Left lung (tissue), 10 donors: Measurements from ENCODE around the gene WDR18. TPM values are rescaled to one million over a fixed set of nuclear protein-coding genes. Genes with fewer than 3 reads are reported as not detected.
A peak's percentile ranks its signal among the peaks of the same experiment; 100 is the strongest.

ENCODE experiments used
- ATAC-seq: fragments of 200-7000 bp; cut with Tn5 transposase; one replicate; pipeline ENCODE4 v1.9.1; 2020; ENCODE audit warnings: moderate library complexity
- DNase-seq, 4 donors: peaks; one replicate each; pipeline ENCODE4 v3.0.0-alpha.2; 2013 to 2020
- H3K27ac ChIP-seq, 2 donors: fragments of 200-600 bp; sonication (generic) in 1 of 2; one replicate each; pipeline versions ENCODE4 v1.5.0 to v1.8.0; 2020 to 2021
- H3K27me3 ChIP-seq, 2 donors: fragments of 200-600 bp; sonication (generic) in 1 of 2; one replicate each; pipeline versions ENCODE4 v1.5.0 to v1.8.0; 2020 to 2021
- H3K36me3 ChIP-seq, 2 donors: fragments of 200-600 bp; sonication (generic) in 1 of 2; one replicate each; pipeline versions ENCODE4 v1.5.0 to v1.8.0; 2020 to 2021
- H3K4me1 ChIP-seq, 2 donors: fragments of 200-600 bp; one replicate each; pipeline ENCODE4 v1.8.0; 2021
- H3K4me3 ChIP-seq, 2 donors: fragments of 200-600 bp; sonication (generic) in 1 of 2; one replicate each; pipeline versions ENCODE4 v1.5.0 to v1.8.0; 2020 to 2021; ENCODE audit warnings: mild to moderate bottlenecking in 1 of 2
- H3K9me3 ChIP-seq, 2 donors: fragments of 200-600 bp; sonication (generic) in 1 of 2; one replicate each; pipeline versions ENCODE4 v1.5.0 to v1.8.0; 2020 to 2021
- intact Hi-C, 2 donors: fragments of 100-400 bp; cut with DNase I; formaldehyde crosslinking; loops; one replicate each; pipeline versions ENCODE4 v1.11.2 to v1.14.2; 2022
- polyA plus RNA-seq, 6 donors: library from polyadenylated mRNA; unstranded; fragments of 120-200 nt; gene quantifications; one replicate each; pipeline ENCODE4 v1.2.1, GENCODE V29; 2013; ENCODE audit not compliant: insufficient read length in 6 of 6
- total RNA-seq, 2 donors: library from RNA; stranded (reverse); fragmentation: NEBNext Ultra II Directional; extraction: Animal tissue kit (Norgen Biotek cat#: 25700); gene quantifications; one replicate each; pipeline ENCODE4 v1.2.1, GENCODE V29; 2021
- TF ChIP-seq, protein P1 (sequence below), 2 donors: fragments of 200-600 bp; sonication (generic) in 1 of 2; IDR thresholded peaks; one replicate each; pipeline versions ENCODE4 v1.5.0 to v1.8.0; 2021; ENCODE audit warnings: antibody characterized with exemption in 2 of 2
- donor health status: DM: no; HTN: yes; CAD: no.
- donor health status: DM: no; HTN: no; CAD: no.

WDR18 gene
- total and polyA plus RNA-seq, 8 donors, result 26.6 to 40.7 (median 35.4) TPM

DNA sequence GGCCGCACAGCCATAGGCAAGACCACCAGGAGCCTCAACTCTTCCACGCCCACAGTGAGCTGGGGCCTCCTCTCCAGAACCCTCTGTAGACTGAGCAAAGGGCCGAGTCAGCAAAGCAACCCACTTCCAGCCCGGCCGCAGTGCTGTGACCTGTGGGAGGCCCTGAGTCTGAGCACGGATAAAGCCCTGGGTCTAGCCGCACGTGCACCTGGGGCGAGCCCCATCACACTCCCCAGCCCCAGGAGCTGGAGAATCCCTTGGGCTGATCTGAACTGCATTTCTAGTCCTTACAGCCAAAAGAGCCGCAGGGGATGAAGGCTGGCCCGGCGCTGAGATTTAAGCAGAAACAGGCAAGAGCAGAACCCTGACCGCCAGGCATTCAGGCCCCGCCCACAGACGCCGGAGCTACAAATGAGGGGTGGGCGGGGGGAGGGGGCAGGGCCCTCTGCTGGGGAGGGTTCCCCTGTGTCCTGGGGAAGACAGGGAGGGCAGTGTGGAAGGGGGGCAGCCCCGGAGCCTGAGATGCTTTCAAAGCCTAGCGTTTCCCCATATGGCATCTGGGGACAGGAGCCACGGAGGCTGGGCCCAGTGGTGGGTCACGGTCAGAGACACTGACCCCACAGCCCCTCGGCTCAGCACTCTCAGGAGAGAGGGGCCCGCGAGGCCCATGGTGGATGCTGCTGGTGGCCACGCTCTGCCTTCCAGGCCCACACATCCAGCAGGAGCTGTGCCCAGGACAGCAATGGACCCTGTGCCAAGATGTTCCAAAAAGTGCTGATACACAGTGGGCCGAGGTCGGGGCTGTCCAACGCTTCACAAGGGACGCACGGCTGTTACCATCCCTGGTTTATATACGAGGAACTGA is 31.9 kb downstream of the WDR18 start:
- Histone ChIP-seq H3K27ac (peak overlapping the region in 1 of 2 donors; percentile 35), H3K4me3 (no peak overlapping the region), H3K27me3 (no peaks in the 10 kb centered on the region), H3K36me3 (peaks cover 0 to 56% of the 10 kb centered on the region in 2 donors), H3K9me3 (no peaks in the 10 kb centered on the region), H3K4me1 (peaks cover 41 to 53% of the 10 kb centered on the region in 2 donors)
- intact Hi-C loops, result no loop called here
- TF ChIP-seq, protein P1, sequence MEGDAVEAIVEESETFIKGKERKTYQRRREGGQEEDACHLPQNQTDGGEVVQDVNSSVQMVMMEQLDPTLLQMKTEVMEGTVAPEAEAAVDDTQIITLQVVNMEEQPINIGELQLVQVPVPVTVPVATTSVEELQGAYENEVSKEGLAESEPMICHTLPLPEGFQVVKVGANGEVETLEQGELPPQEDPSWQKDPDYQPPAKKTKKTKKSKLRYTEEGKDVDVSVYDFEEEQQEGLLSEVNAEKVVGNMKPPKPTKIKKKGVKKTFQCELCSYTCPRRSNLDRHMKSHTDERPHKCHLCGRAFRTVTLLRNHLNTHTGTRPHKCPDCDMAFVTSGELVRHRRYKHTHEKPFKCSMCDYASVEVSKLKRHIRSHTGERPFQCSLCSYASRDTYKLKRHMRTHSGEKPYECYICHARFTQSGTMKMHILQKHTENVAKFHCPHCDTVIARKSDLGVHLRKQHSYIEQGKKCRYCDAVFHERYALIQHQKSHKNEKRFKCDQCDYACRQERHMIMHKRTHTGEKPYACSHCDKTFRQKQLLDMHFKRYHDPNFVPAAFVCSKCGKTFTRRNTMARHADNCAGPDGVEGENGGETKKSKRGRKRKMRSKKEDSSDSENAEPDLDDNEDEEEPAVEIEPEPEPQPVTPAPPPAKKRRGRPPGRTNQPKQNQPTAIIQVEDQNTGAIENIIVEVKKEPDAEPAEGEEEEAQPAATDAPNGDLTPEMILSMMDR (IDR thresholded peaks at IDR 0.05), result no peak
- DNase-seq, result peak in 1 of 4 donors; percentile 64
- no peak for ATAC-seq

DNA sequence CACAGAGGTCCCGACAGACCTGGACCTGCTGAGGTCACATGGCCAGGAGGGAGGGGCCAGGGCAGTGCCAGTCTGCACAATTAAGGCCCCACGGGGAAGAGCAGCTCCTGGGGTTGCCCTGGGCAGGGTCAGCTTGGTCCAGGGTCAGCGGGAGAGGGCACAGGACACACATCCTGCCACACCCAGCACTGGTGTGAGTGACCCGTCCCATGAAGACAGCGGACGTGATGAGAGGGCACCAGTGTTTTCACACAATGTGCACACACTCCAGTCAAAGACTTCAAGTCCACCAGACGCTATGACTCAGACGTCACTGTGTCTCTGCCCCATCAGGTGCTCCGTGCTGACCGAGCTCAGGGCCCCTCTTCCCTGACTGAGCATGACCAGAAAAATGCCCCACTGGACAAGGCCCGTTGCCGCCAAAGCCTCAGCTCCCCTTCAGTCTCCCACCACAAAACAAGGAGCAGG is 32.5 kb downstream of the WDR18 start:
- ATAC-seq (peak; percentile 1), DNase-seq (peak in 1 of 4 donors; percentile 65)
- peaks cover 43 to 55% of the 10 kb centered on the region in 2 donors for H3K4me1 ChIP-seq
- H3K27ac ChIP-seq, result peak overlapping the region; percentile 35 to 51
- no peak overlapping the region for H3K4me3 ChIP-seq
- H3K36me3 ChIP-seq, result peaks cover 0 to 50% of the 10 kb centered on the region in 2 donors
- intact Hi-C loops, result no loop called here
- no peaks in the 10 kb centered on the region for H3K9me3 ChIP-seq
- TF ChIP-seq, protein P1 (IDR thresholded peaks at IDR 0.05), result no peak
- no peaks in the 10 kb centered on the region for H3K27me3 ChIP-seq

DNA sequence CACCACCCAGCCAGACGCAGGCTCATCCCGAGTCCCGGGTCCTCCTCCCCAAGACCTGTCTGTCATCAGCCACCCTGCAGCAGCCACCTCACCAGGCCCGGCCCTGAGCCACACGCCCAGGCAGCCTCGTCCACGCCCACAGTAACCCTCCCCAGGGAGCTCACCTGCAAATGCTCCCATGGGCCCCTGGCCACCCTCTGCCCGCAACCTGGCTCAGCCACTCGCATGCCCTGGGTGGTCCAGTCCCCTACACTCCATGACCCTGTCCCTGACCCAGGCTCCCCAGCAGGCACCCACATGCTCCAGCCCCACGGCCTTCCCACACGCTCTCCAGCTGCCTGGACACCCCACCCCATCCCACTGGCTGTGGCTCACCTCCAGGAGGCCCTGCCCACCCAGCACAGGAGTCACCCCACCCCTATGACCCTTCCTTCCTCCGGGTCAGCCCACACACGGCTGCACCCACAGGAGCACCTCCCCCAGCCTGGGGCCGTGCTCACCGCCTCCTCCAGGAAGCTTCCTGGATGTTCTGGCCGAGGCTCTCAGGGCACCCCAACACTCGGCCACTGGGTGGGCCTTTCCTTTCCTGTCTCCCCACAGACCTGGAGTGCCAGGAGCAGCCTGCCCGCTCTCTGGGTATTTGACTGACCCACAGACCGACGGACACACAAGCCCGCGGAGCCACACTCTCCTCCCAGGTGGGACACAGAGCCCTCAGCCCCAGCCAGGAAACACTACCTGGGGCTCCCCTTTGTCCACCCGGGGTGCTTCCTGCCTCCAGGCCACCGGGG is 33.2 kb downstream of the WDR18 start:
- Histone ChIP-seq H3K4me3 (no peak overlapping the region), H3K9me3 (no peaks in the 10 kb centered on the region), H3K27me3 (no peaks in the 10 kb centered on the region), H3K4me1 (peaks cover 49 to 61% of the 10 kb centered on the region in 2 donors), H3K27ac (peak overlapping the region; percentile 35 to 51), H3K36me3 (peaks cover 0 to 43% of the 10 kb centered on the region in 2 donors)
- TF ChIP-seq, protein P1 (IDR thresholded peaks at IDR 0.05), result no peak
- intact Hi-C loops, result no loop called here
- DNase-seq (peak in 1 of 4 donors; percentile 80), ATAC-seq (no peak)

DNA sequence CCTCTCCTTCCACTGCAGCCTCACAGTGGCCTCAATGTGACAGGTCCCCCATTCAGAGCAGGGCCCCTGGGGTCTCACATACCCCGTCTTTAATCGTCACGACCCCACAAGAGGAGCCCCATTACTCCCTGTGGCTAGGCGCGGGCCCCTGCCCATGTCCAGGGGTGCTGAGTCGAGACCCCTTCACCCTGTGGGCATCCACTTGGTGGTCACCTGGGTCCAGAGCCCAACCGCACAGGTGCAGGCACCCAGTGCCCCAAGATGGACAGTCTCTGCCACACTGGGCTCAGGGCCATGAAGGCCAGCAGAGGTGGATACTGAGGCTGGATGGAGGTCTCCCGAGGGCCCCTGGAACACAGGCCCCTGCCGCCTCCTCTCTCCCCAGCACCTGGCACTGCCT is 33.8 kb downstream of the WDR18 start:
- ATAC-seq (no peak), DNase-seq (peak in 1 of 4 donors; percentile 60)
- Histone ChIP-seq H3K27me3 (no peaks in the 10 kb centered on the region), H3K4me3 (no peak overlapping the region), H3K36me3 (peaks cover 0 to 37% of the 10 kb centered on the region in 2 donors), H3K27ac (no peak overlapping the region), H3K4me1 (peaks cover 49 to 67% of the 10 kb centered on the region in 2 donors), H3K9me3 (no peaks in the 10 kb centered on the region)
- TF ChIP-seq, protein P1 (IDR thresholded peaks at IDR 0.05), result no peak
- intact Hi-C loops, result no loop called here

DNA sequence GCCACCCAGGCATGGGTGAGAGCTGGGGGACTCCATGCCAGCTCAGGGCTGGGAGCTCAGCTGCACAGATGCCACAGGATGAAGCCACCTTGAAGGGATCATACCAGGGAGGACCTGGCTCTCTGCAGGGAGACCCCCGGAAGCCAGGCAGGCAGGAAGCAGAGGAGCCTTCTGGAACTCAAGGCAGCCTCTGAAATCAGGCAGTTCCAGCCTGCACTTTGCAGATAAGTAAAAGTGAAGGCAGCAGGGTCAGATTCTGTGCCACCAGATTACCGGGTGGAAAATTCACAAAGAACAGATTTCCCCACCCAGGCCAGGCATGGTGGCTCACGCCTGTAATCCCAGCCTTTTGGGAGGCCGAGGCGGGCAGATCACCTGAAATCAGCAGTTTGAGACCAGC is 34.2 kb downstream of the WDR18 start:
- Histone ChIP-seq H3K9me3 (no peaks in the 10 kb centered on the region), H3K27me3 (no peaks in the 10 kb centered on the region), H3K4me1 (peaks cover 49 to 72% of the 10 kb centered on the region in 2 donors), H3K4me3 (no peak overlapping the region), H3K36me3 (peaks cover 0 to 32% of the 10 kb centered on the region in 2 donors), H3K27ac (no peak overlapping the region)
- TF ChIP-seq, protein P1 (IDR thresholded peaks at IDR 0.05), result no peak
- intact Hi-C loops, result no loop called here
- no peak for ATAC-seq
- DNase-seq, result no peak
